ENCODE data around the gene C16orf95.
"Not testable (repeated sequence)": the region's sequence is repeated elsewhere in the genome, so short reads cannot be mapped to it uniquely, and the experiment has no call there.

The C16orf95 gene

GRCh38 chr16:87286839-87287626, 30.2 kb downstream of the C16orf95 start:
- DNase-seq (ENCODE audit: low read depth), result no peak

- DNase-seq (ENCODE audit: low read depth), result no peak
Observed at GRCh38 chr16:87284183-87284582, 33.0 kb downstream of the C16orf95 start.

GRCh38 chr16:87279094-87279658, 38.0 kb downstream of the C16orf95 start:
- no peak for DNase-seq (ENCODE audit: low read depth)

- no peak for DNase-seq (ENCODE audit: low read depth)
Observed at GRCh38 chr16:87278191-87279093, 38.8 kb downstream of the C16orf95 start.

- DNase-seq (ENCODE audit: low read depth), result no peak
Observed at GRCh38 chr16:87276924-87277323, 40.3 kb downstream of the C16orf95 start.

GRCh38 chr16:87276091-87276701, 41.0 kb downstream of the C16orf95 start:
- DNase-seq (ENCODE audit: low read depth), result no peak

GRCh38 chr16:87274794-87275193, 42.4 kb downstream of the C16orf95 start:
- DNase-seq (ENCODE audit: low read depth), result no peak

GRCh38 chr16:87273471-87274030, 43.6 kb downstream of the C16orf95 start:
- DNase-seq (ENCODE audit: low read depth), result no peak

GRCh38 chr16:87271256-87271655, 45.9 kb downstream of the C16orf95 start:
- no peak for DNase-seq (ENCODE audit: low read depth)

GRCh38 chr16:87267566-87267965, 49.6 kb downstream of the C16orf95 start:
- no peak for DNase-seq (ENCODE audit: low read depth)

GRCh38 chr16:87266846-87267245, 50.3 kb downstream of the C16orf95 start:
- no peak for DNase-seq (ENCODE audit: low read depth)

GRCh38 chr16:87265261-87265660, 51.9 kb downstream of the C16orf95 start:
- no peak for DNase-seq (ENCODE audit: low read depth)

GRCh38 chr16:87264634-87265033, 52.6 kb downstream of the C16orf95 start:
- no peak for DNase-seq (ENCODE audit: low read depth)

GRCh38 chr16:87263418-87264052, 53.7 kb downstream of the C16orf95 start:
- no peak for DNase-seq (ENCODE audit: low read depth)

GRCh38 chr16:87259431-87259830, 57.8 kb downstream of the C16orf95 start:
- no peak for DNase-seq (ENCODE audit: low read depth)

- DNase-seq (ENCODE audit: low read depth), result not testable (repeated sequence)
Observed at GRCh38 chr16:87258653-87259052, 58.5 kb downstream of the C16orf95 start.

GRCh38 chr16:87255866-87256265, 61.3 kb downstream of the C16orf95 start:
- no peak for DNase-seq (ENCODE audit: low read depth)

- no peak for DNase-seq (ENCODE audit: low read depth)
Observed at GRCh38 chr16:87254734-87255133, 62.5 kb downstream of the C16orf95 start.

- DNase-seq (ENCODE audit: low read depth), result no peak
Observed at GRCh38 chr16:87254296-87254695, 62.9 kb downstream of the C16orf95 start.

GRCh38 chr16:87253536-87253935, 63.7 kb downstream of the C16orf95 start:
- no peak for DNase-seq (ENCODE audit: low read depth)
